Stimulated activated memory B cell treated with anti-CD40 and anti-IgM and Interleukin-4, amounts not matched to agents 10 μg/mL and 1 μg/mL and 100 μg/mL, for 72 hours (primary cell): ENCODE results near the gene PSMC5.

Experiments used
- ATAC-seq: fragments of 150-1000 bp; cut with Tn5 transposase; 2 replicates; pipeline ENCODE4 v1.10.0; 2021
- H3K27ac Mint-ChIP-seq: one replicate; pipeline ENCODE4 v1.8.0; 2022; ENCODE audit warnings: mild to moderate bottlenecking, mixed read lengths
- H3K27me3 Mint-ChIP-seq: one replicate; pipeline ENCODE4 v1.8.0; 2022; ENCODE audit warnings: mixed read lengths
- H3K36me3 Mint-ChIP-seq: one replicate; pipeline ENCODE4 v1.8.0; 2022; ENCODE audit warnings: mixed read lengths
- H3K4me1 Mint-ChIP-seq: one replicate; pipeline ENCODE4 v1.8.0; 2022; ENCODE audit warnings: mixed read lengths
- H3K4me3 Mint-ChIP-seq: one replicate; pipeline ENCODE4 v1.8.0; 2022; ENCODE audit warnings: mild to moderate bottlenecking, moderate library complexity, mixed read lengths
- H3K9me3 Mint-ChIP-seq: one replicate; pipeline ENCODE4 v1.8.0; 2022; ENCODE audit warnings: mixed read lengths

PSMC5 gene

DNA sequence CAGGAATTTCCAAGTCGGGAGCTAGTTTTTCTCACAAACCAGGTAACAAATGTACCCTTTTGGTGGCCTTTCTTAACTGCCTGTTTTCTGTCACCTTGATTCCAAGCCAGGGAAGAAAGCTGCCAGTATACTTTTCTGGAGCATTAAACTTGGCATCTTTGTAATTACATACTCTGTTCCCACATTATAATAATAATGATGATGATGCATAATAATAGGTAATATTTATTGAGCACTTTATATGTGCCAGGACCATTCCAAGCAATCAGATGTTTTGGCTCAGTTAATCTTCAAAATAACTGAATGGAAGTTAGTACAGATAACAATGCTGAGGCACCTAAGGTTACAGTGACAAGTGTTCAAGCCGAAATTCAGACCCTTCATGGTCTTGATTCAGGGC is 11.1 kb upstream of the PSMC5 start:
- no peaks in the 10 kb centered on the region for H3K27me3 Mint-ChIP-seq
- H3K27ac Mint-ChIP-seq, result no peak overlapping the region
- H3K4me1 Mint-ChIP-seq, result peaks cover 20% of the 10 kb centered on the region
- H3K4me3 Mint-ChIP-seq, result no peak overlapping the region
- ATAC-seq, result no peak
- H3K9me3 Mint-ChIP-seq, result no peaks in the 10 kb centered on the region
- H3K36me3 Mint-ChIP-seq, result peaks cover 72% of the 10 kb centered on the region

DNA sequence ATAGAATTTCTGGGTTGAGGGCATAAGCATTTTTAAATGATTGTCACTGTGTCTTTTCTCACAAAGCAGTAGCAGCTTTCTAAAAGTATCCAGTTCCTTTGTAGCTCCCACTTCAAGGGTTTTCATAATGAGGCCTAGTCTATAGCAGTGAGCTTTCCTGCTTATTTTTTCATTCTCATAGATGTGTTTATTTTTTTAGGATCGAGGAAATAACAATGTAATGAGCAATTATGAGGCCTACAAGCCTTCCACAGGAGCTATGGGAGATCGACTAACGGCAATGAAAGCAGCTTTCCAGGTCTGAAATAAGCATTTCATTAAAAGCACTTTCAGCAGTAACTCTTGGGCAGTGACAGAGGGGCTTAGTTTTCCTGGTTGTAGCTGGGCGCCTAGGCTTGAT is 10.6 kb upstream of the PSMC5 start:
- ATAC-seq, result no peak
- Mint-ChIP-seq H3K27ac (no peak overlapping the region), H3K9me3 (no peaks in the 10 kb centered on the region), H3K36me3 (peaks cover 72% of the 10 kb centered on the region), H3K4me1 (peaks cover 25% of the 10 kb centered on the region), H3K4me3 (no peak overlapping the region), H3K27me3 (no peaks in the 10 kb centered on the region)

GRCh38 chr17:63817736-63818385 is 9.4 kb upstream of the PSMC5 start:
- Mint-ChIP-seq H3K36me3 (peaks cover 74% of the 10 kb centered on the region), H3K9me3 (no peaks in the 10 kb centered on the region), H3K4me1 (peaks cover 34% of the 10 kb centered on the region), H3K27ac (peak overlapping the region; percentile 32), H3K4me3 (no peak overlapping the region), H3K27me3 (no peaks in the 10 kb centered on the region)
- no peak for ATAC-seq

- H3K36me3 Mint-ChIP-seq, result peaks cover 73% of the 10 kb centered on the region
- no peak overlapping the region for H3K4me3 Mint-ChIP-seq
- no peaks in the 10 kb centered on the region for H3K9me3 Mint-ChIP-seq
- no peaks in the 10 kb centered on the region for H3K27me3 Mint-ChIP-seq
- no peak for ATAC-seq
- H3K27ac Mint-ChIP-seq, result peak overlapping the region; percentile 32
- peaks cover 41% of the 10 kb centered on the region for H3K4me1 Mint-ChIP-seq
Measured at GRCh38 chr17:63819131-63819530, 8.1 kb upstream of the PSMC5 start.

DNA sequence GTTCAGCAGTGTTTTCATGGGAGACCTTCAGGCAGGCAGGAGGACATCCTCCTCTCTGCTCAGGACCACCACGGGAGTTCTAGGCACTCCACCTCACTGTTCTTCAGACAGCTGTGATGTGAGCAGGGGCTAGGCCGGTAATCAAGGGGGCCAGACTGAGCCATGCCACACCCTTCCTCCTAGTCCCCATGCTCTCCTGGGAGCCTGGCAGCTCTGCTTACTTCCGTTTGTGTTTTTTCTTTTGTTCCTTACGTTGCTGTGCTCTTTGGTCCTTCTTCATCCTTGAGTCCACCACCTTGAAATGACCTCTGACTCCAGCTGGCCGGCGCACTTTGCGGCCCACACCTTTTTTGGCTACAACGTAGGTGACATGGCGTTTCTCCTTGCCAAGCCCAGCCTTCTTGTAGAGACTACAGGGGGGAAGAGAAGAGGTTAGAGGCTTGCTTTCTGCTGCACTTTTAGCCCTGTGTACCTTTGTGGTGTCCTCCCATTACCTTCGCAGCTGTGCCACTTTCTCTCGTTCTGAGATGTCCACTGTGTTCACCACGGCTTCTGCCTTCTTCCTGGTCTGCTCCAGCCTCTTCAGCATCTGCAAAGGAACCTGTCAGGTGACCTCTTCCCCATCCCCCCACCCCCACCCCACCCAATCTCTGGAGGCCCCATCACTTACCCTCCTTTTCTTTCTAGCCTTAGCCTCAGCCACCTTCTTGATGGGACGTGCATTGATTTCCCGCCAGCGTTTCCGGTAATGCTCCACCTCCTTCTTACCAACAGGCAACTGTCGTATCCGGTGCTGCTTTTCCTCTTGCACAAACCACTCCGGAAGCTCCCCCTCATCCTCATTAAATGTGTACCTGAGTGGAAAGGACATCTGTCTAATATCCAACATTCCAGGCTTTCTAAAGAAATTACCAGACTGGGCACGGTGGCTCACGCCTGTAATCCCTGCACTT is 7.4 kb upstream of the PSMC5 start:
- no peak for ATAC-seq
- Mint-ChIP-seq H3K9me3 (no peaks in the 10 kb centered on the region), H3K4me1 (peaks cover 49% of the 10 kb centered on the region), H3K4me3 (no peak overlapping the region), H3K27me3 (no peaks in the 10 kb centered on the region), H3K27ac (peak overlapping the region; percentile 32), H3K36me3 (peaks cover 73% of the 10 kb centered on the region)

DNA sequence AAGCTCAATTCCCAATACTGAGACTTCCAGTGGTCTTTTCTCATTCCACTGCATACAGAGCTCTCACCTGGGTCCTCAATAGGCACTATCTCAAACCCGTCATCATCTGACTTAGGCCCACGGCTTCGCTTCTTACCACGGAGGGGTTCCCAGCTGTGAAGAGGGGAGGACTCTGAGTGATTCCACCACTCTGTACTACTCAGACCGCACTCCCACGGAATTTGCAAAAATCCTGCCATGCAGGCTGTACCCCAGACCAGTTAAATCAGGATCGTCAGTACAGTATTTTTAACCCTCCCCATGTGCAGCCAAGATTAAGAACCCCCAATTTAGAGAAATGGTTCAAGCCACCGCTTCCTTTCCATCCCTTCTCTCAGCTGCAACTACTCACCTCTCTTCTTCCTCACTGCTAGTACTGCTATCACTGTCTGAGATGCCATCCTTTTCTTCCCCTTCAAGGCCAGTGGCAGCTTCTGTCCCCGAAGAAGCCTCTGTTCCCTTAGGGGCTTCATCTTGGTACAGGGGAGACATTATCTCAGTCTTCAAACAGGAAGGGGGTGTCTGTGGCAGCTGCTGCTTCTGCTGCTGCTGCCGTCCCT is 6.2 kb upstream of the PSMC5 start:
- Mint-ChIP-seq H3K4me3 (no peak overlapping the region), H3K9me3 (no peaks in the 10 kb centered on the region), H3K4me1 (peaks cover 55% of the 10 kb centered on the region), H3K27ac (peak overlapping the region; percentile 83), H3K27me3 (no peaks in the 10 kb centered on the region), H3K36me3 (peaks cover 67% of the 10 kb centered on the region)
- no peak for ATAC-seq

DNA sequence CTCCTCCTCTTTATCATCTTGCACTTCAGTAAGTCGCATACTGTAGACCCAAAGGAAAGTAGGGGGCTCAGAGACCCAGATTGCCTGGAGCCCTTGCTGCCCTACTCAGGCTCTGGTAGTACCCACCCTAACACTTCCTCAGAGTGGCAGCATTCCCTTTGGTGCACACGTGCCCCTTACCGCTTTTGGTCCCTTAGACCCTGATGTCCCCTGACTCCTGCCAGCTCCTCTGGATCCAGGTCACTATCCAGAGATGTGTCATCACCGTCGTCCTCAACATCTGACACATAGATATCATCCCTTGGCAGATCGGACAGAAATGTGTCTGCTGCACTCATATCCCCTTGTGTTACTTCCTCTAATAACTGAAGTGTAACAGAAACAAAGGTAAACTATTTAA is 5.4 kb upstream of the PSMC5 start:
- Mint-ChIP-seq H3K4me1 (peaks cover 62% of the 10 kb centered on the region), H3K9me3 (no peaks in the 10 kb centered on the region), H3K27me3 (no peaks in the 10 kb centered on the region), H3K4me3 (peak overlapping the region; percentile 34), H3K27ac (peak overlapping the region; percentile 83), H3K36me3 (peaks cover 67% of the 10 kb centered on the region)
- no peak for ATAC-seq

- Mint-ChIP-seq H3K4me3 (no peak overlapping the region), H3K9me3 (no peaks in the 10 kb centered on the region), H3K27me3 (no peaks in the 10 kb centered on the region), H3K4me1 (peaks cover 62% of the 10 kb centered on the region), H3K36me3 (peaks cover 66% of the 10 kb centered on the region), H3K27ac (peak overlapping the region; percentile 83)
- ATAC-seq, result no peak
Measured at GRCh38 chr17:63822537-63822936, 4.7 kb upstream of the PSMC5 start.

DNA sequence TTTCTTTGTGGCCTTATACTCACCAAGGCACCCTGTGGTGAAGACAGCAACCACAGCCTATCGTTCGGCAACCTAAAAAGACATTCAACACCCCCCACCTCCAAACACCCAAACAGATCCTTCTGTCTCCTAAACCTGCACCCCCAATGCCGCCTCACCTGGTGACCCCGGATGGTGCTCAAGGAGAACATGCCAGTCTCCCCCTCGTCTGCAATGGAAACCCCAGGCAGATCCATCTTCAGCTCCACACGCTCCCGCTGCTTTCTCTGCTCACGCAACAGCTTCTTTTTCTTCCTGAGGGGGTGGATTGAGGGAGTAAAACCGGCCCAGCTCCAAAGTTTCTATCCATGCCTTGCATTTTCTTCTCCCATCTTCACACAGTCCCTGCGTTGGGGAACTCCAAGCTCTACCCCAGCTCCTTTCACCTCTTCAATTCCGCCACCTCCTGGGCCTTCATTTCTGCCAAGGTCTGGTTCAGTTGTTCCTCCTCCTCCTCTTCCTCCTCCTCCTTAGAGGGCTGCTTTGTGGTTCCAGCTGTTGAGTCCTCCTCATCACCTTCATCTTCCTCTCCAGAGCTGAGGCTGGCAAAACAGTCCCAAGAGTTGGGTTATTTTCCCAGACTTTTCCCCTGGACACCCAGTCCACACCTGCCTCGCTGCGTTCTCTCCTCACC is 3.4 kb upstream of the PSMC5 start:
- ATAC-seq, result no peak
- peak overlapping the region; percentile 41 for H3K27ac Mint-ChIP-seq
- H3K27me3 Mint-ChIP-seq, result no peaks in the 10 kb centered on the region
- H3K4me1 Mint-ChIP-seq, result peaks cover 70% of the 10 kb centered on the region
- H3K4me3 Mint-ChIP-seq, result no peak overlapping the region
- H3K36me3 Mint-ChIP-seq, result peaks cover 54% of the 10 kb centered on the region
- no peaks in the 10 kb centered on the region for H3K9me3 Mint-ChIP-seq

DNA sequence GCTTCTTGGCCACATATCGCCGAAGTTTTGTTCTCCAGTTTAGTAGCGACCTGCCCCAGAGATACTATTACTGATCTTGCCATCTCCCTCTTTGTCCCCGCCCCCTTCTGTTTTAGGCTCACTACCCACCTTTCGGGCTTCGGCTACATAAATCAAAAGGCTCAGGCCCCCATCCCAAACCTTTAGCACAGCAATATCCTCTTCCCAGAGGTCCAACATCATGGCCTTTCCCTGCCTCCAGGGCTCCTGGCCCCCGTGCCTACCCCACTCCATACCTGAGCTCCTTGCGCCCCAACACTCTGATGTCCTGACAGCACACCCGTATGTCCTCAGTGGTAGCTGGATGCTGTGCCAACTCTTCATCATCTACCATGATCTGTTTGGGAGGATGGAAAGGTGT is 2.9 kb upstream of the PSMC5 start:
- Mint-ChIP-seq H3K36me3 (peaks cover 48% of the 10 kb centered on the region), H3K27ac (peak overlapping the region; percentile 41), H3K27me3 (no peaks in the 10 kb centered on the region), H3K4me1 (peaks cover 65% of the 10 kb centered on the region), H3K4me3 (no peak overlapping the region), H3K9me3 (no peaks in the 10 kb centered on the region)
- ATAC-seq, result no peak

GRCh38 chr17:63826468-63827001 is 696 bp upstream of the PSMC5 start:
- Mint-ChIP-seq H3K27me3 (no peaks in the 10 kb centered on the region), H3K9me3 (no peaks in the 10 kb centered on the region), H3K27ac (peak overlapping the region; percentile 97), H3K4me1 (peaks cover 69% of the 10 kb centered on the region), H3K4me3 (peak overlapping the region; percentile 91), H3K36me3 (peaks cover 44% of the 10 kb centered on the region)
- no peak for ATAC-seq

DNA sequence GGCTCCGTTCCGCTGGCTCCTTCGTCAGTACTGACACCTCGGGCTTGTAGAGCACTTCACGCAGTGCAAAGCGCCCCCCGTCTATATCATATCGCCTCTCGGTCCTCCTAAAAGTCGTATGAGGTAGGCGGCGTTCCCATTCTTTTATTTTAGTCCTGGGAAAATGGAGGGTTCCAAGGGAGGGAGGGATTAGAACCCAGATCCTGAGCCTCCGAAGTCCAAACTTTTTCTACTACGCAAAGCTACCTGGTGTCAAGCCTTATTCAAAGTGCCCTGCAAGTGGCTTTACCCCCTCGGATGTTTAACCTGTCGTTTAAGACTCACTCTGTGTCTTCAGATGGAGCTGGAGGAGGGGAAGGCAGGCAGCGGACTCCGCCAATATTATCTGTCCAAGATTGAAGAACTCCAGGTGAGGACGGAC is 580 bp downstream of the PSMC5 start:
- ATAC-seq, result no peak
- Mint-ChIP-seq H3K27ac (peak overlapping the region; percentile 97), H3K4me1 (peaks cover 60% of the 10 kb centered on the region), H3K4me3 (peak overlapping the region; percentile 91), H3K27me3 (no peaks in the 10 kb centered on the region), H3K9me3 (no peaks in the 10 kb centered on the region), H3K36me3 (peaks cover 44% of the 10 kb centered on the region)

- H3K36me3 Mint-ChIP-seq, result peaks cover 45% of the 10 kb centered on the region
- no peaks in the 10 kb centered on the region for H3K9me3 Mint-ChIP-seq
- H3K27ac Mint-ChIP-seq, result peak overlapping the region; percentile 12
- H3K4me3 Mint-ChIP-seq, result no peak overlapping the region
- peaks cover 59% of the 10 kb centered on the region for H3K4me1 Mint-ChIP-seq
- no peak for ATAC-seq
- H3K27me3 Mint-ChIP-seq, result no peaks in the 10 kb centered on the region
Measured at GRCh38 chr17:63828936-63829335, 1.7 kb downstream of the PSMC5 start.

DNA sequence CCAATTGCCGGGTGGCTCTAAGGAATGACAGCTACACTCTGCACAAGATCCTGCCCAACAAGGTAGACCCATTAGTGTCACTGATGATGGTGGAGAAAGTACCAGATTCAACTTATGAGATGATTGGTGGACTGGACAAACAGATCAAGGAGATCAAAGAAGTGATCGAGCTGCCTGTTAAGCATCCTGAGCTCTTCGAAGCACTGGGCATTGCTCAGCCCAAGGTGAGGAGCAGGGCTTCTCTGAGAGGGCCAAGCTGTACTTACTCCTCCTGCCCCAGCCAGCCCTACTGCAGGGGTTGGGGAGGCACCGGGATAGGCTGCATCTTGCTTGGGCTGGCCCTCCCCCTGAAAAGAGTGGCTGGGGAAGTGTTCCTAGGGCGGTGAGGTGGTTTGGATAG is 3.0 kb downstream of the PSMC5 start:
- H3K27ac Mint-ChIP-seq, result peak overlapping the region; percentile 12

More for the DNA sequence above, 3.0 kb downstream of the PSMC5 start:
- peaks cover 61% of the 10 kb centered on the region for H3K4me1 Mint-ChIP-seq
- H3K36me3 Mint-ChIP-seq, result peaks cover 48% of the 10 kb centered on the region
- no peaks in the 10 kb centered on the region for H3K9me3 Mint-ChIP-seq
- no peaks in the 10 kb centered on the region for H3K27me3 Mint-ChIP-seq
- no peak overlapping the region for H3K4me3 Mint-ChIP-seq
- ATAC-seq, result no peak
